HG02840 (cell line): ENCODE results near the gene PDLIM3.
A peak's percentile ranks its signal among the peaks of the same experiment; 100 is the strongest.

Experiments used
- ATAC-seq: cut with Tn5 transposase; IDR thresholded peaks from one replicate; pipeline ENCODE4 v1.9.1; 2021; ENCODE audit warnings: mild to moderate bottlenecking, moderate library complexity, moderate number of reproducible peaks; ENCODE audit not compliant: unreplicated experiment, low FRiP score

PDLIM3 gene

DNA sequence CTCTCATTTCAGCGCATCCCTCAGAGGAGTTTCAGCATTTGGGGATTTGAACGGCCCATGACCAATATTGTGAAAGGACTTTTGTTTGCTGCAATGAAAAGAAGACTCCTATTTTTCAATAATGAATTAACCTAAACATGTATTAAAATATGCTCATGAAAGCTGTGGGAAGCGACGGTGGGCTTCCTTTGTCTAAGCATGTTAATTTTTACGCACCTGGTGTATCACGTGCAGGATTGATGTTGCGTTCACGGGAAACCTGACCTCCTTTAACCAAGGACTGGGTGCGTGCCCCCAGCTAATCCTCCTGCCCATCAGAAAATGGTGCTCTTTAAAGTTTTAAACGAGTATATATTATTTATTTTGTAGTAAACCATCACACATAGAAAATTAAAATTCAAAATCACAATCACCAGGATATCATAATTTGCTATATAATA is 63.2 kb downstream of the PDLIM3 start:
- ATAC-seq = no peak

DNA sequence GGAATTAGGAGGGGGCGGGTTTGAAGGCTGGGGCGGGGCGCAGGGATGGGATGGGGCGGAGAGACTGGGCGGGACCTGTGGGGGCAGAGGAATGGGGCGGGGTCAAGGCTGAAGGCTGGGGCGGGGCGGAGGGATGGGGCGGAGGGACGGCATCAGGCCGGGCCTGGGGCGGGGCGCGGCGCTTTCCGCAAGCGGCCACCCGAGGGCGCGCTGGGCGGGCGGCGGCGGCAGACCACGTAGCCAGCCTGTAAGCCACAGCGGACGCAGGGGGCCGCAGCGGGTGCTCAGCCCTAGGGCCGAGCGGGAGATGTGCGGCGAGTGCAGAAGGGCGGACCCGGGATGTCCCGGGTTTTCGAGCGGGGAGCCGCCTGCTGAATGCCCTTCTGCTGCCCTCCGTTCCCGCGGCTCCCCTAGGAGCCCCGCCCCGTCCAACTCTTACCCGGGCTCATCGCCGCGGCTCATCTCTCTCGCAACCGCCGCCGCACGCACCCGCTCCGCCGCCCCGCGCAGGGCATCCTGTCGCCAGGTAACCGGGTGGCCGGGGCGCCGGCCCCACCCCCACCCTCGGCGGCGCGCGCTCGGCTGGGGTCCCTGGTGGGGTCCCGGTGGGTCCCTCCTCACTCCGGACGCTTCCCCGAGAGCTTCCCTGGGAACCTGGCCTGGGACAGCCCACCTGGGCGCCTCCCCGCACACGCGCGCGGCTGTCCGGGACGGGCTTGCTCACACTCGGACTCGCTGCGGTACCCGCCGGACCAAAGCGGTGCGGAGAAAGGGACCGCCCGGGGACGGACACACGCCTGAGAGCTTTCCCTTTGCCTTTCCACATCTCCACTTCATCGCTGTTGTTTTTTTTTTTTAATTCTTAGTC is 63.8 kb downstream of the PDLIM3 start, which contains the start of gene CCDC110:
Gene CCDC110, minus strand, starts transcription at position 499 of the 868 bp plus-strand sequence. Its CDS starts 50 bp downstream, at position 449.
- ATAC-seq = peak; percentile 86

DNA sequence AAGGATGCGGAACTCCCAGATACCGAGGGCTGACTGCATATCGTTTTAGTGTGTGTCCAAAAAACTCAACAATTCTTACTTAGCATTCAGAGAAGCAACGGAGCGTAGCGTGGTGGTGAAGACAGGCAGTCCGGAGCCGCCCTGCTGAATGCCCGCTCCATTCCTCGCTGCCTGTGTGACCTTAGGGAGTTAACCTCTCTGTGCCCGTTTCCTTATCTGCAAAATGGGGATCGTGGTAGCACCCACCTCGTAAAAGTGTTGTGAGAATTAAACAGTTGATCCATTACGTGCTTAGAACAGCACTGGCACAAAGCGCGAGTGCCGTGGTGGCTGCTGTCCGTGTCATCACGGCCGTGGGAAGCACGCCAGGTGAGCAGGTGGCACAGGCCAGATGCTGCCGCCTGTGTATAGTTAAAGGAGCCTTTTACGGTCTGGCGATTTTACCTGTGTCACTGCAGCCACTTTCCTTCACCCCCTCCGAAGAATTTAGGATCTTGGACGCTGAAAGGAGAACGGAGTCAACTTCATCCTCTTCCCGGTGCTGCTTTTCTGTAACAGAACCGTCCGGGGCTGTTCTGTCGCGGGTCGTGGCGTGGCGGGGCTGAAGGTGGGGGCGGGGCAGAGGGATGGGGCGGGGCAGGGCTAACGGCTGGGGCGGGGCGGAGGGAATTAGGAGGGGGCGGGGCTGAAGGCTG is 64.7 kb downstream of the PDLIM3 start:
- ATAC-seq = no peak

GRCh38 chr4:185469580-185470154 is 65.6 kb downstream of the PDLIM3 start:
- ATAC-seq = no peak

DNA sequence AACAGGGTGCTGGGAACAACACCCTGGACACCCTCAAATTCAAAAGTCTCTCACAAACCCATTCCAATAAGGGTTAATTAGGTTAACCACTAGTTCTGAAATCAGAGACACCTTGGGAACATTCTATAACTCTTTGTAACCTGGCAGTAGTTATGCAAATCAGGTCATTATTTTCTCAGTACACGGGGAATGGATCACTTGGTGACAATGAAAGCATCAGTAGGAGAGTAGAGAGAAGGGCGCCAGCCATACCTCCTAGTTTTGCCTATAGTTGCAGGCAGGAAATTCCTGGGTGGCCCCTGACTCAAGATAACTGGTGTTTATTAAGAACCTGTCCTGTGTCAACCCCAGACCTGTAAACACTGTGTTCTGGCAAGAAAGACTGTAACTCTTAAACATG is 66.3 kb downstream of the PDLIM3 start:
- ATAC-seq = no peak

- ATAC-seq = no peak
Observed at GRCh38 chr4:185467991-185468390, 67.3 kb downstream of the PDLIM3 start.

DNA sequence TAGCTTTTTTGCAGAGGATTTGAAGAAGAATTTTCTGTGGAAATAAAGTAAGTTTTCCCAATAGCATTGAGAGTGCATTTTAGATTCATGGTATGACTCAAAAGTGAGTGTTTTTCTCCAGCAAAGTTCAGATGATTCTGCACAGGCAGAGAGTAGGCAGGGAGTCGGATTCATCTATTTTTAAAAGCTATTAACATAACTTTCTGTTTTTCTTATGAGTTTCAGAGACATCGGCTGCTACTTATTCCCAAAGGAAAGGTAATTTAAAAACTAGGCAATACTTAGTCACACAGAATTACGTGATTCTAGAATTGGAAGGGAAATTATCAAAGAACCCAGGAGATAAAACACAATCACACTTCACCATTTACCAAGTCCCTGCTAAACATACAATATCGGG is 68.2 kb downstream of the PDLIM3 start:
- ATAC-seq = no peak

DNA sequence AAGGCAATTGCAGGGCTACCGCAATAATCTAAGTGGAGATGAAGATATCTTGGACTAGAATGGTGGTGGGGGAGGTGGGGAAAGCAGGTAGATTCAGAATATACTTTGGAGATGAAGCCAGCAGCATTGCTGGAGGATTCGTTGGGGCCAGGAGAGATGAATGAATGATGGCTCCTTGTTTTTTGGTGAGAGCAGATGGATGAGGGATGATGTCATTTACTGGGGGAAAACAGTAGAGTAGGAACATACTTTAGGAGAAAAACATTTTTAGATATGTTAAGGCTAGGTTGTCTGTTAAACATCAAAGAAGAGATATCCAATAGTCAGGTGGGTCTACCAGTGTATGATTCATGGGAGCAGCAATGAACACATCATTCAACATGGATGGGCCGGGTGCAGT is 69.6 kb downstream of the PDLIM3 start:
- ATAC-seq = no peak

GRCh38 chr4:185464887-185465286 is 70.4 kb downstream of the PDLIM3 start:
- no peak for ATAC-seq

- no peak for ATAC-seq
Observed at GRCh38 chr4:185464183-185464582, 71.1 kb downstream of the PDLIM3 start.

- no peak for ATAC-seq
Observed at GRCh38 chr4:185463541-185463940, 71.8 kb downstream of the PDLIM3 start.

GRCh38 chr4:185461565-185461964 is 73.7 kb downstream of the PDLIM3 start:
- no peak for ATAC-seq

DNA sequence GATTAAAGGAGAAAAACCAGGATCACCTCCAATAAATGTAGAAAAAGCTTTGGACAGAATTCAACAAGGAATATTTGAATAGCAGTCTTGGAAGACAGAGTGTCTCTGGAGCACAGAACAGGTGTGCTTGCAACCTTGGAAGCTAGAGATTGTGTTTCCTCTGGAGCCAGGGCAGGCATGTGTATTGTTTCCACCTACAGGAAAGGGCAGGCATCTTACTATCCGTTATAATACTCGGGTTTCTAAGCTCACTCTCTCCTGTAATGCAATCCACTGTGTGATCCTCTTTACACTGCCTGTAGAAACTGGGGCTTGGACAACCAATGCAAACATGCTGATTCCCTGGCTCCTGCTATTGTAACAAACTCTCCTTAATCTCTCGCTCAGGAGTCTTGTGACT is 78.2 kb downstream of the PDLIM3 start:
- no peak for ATAC-seq

DNA sequence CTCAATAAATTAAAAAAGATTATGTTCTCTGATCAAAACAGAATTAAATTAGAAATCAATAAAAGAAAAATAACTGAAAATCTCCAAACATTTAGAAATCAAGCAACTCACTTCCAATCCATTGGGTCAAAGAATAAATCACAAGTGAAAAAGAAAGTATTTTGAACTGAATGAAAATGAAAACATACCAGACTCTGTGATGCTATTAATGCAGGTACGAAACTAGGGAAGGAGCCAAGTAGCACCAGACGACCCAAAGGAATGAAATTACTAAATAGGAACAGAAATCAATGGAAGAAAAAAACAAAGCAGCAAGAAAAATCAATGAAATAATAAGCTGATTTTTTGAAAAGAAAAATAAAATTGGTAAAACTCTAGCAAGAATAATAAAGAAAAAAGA is 79.2 kb downstream of the PDLIM3 start:
- no peak for ATAC-seq
